22Rv1 (cell line): ENCODE results near the gene CSMD2.
"Not testable (repeated sequence)": the region's sequence is repeated elsewhere in the genome, so short reads cannot be mapped to it uniquely, and the experiment has no call there.

Source experiments
- CTCF ChIP-seq: fragments of 450-650 bp; IDR thresholded peaks from 2 replicates; pipeline ENCODE4 v1.5.1; 2017; ENCODE audit warnings: mild to moderate bottlenecking
- ZFX ChIP-seq: fragments of 450-650 bp; IDR thresholded peaks from 2 replicates; pipeline ENCODE4 v1.6.1; 2017; ENCODE audit warnings: antibody characterized with exemption, borderline replicate concordance

GRCh38 chr1:34183381-34183780 is 18.4 kb upstream of the CSMD2 start:
- TF ChIP-seq CTCF, ZFX: not testable (repeated sequence)
